Kasumi-1 (cell line): ENCODE data around the gene IFNLR1.

Experiments
- DNase-seq, 2 experiments: peaks; one replicate each; lab custom pipeline; 2025; lab: John Stamatoyannopoulos, UW

Gene IFNLR1

DNA sequence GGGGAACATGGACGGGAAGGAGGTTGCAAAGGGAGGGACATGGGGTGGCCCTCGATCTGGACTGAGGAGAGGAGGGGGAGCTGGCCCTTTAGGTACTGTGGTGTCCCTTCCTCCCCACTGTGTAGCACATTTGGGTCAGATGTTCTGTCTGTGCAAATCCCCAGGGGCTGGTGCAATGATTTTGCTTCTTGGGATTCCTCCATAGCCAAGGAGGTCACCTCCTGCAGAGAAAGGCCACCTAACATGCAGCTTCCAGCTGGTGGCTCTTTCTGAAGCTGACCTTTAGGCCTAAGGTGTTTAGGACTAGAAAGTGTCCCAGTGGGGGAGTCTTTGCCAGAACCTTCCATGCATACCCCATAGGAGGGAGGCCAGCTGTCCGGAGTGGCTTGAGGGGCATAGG lies 66.1 kb downstream of the IFNLR1 start:
- no peak for DNase-seq

DNA sequence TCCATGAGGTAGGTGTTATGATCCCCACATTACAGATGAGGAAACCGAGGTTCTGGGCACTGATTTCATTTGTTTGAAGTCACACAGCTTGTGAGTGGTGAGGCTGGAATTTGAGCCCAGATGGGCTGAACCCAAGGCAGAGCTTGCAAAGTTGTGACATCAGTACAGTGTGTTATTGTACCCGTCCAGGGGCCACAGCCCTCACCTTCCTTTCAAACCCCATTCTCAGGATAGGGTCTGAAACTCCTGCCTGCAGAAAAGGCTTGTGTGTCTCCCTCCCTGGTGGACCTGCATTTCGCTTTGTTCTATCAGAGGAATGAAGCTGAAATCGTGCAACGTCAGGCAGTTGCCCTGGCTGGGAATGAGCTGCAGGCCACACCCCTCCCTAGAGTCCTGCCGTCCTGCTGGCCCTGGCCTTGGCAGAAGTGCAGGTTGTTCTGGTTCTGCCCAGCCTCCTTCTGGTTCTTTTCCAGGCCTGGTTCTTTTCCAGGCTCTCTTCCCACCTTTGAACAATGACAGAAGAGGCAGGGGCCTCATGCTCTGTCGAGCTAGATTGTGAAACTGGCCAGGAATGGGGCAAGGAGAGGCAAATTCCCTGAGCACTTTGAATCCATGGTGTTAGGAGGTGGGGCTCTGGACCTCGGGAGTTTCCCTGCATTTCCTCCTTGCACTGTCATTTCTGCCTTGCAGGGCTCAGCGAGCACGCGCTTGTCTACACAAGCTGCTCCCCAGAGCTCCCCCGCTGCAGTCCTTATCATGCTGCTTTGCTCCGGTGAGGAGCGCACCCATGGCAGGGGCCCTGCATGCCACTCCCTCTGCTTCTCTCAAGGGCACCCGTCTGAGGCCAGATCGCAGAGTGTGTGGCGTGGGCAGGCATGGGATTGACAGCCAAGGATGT lies 67.0 kb downstream of the IFNLR1 start:
- DNase-seq = no peak

DNA sequence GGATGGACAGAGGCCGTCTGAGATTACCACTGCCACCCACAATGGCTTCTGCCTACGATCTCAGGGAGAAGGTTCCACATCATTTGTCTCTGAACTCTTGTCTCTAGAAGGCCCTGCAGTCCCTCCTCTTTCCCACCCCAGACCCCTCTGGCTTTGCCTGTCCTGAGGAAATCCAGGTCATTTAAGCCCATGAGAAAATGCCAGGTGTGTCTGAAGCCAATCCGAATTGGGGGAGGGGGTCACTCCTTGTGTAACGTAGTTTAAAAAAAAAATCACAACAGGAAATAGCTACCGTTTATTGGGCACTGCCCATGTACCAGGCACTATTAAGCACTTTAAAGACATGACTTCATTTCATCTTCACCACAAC lies 67.6 kb downstream of the IFNLR1 start:
- no peak for DNase-seq

DNA sequence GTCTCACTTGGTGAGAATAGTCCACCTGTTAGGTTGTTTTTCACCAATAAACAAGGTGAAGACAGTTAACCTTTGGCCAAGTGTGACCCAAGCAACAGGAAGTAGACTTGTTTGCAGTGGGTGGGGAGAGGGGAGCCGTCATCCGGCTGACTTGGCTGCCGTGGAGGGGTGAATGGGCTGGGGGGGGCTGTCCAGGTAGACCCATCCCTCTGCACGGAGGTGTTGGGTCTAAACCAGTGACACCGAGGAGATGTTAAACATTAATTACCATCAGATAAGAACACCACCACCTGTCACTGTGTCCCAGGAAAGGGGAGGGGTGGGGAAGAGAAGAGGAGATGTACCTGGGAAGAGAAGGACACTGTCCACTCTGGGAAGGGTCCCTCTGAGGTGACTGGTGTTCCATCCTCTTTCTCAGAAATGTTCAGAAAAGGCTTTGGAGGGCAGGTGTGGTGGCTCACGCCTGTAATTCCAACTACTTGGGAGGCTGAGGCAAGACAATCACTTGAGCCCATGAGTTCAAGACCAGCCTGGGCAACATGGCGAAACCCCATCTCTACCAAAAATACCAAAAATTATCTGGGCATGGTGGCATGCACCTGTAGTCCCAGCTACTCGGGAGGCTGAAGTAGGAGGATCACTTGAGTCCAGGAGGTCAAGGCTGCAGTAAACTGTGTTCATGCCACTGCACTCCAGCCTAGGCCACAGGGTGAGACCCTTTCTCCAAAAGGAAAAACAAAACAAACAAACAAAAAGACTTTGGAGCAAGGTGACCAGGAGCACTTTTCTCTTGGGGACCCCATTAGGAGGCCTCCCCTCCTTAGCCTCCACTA lies 68.5 kb downstream of the IFNLR1 start:
- DNase-seq = no peak

DNA sequence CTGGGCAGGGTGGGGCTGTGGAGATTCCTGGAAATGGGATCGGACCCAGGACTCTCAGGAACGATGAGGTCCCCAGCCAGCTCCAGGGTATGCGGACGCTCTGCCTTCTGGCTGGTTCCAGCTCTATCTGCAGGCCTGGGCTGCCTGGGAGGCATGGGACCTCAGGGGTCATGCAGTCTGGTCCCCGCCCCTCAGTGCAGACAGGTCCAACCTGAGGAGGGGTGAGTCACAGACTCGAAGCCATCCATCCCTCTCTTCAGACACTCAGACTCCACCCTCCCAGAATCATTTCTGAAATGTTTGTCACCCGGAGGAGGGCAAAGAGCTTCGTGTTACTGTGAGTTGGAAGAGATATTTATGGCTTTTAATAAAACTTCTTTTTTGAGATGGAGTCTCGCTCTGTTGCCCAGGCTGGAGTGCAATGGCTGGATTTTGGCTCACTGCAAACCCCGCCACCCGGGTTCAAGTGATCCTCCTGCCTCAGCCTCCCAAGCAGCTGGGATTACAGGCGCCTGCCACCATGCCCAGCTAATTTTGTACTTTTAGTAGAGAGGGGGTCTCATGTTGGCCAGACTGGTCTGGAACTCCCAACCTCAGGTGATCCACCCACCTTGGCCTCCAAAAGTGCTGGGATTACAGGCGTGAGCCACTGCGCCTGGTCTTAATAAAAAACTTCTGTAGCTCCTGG lies 69.2 kb downstream of the IFNLR1 start:
- no peak for DNase-seq

DNA sequence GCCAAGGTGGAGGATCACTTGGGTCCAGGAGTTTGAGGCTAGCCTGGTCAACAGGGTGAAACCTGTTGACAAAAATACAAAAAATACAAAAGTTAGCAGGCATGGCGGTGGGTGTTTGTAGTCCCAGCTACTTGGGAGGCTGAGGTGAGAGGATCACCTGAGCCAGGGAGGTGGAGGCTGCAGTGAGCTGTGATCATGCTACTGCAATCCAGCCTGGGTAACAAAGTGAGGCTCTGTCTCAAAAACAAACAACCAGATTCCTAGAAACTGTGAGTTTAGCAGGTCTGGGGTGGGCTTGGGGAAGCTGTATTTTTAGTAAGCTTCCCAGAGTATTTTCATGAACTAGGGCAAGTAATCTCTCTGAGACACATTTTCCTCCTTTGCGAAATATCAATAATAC lies 70.0 kb downstream of the IFNLR1 start:
- no peak for DNase-seq

DNA sequence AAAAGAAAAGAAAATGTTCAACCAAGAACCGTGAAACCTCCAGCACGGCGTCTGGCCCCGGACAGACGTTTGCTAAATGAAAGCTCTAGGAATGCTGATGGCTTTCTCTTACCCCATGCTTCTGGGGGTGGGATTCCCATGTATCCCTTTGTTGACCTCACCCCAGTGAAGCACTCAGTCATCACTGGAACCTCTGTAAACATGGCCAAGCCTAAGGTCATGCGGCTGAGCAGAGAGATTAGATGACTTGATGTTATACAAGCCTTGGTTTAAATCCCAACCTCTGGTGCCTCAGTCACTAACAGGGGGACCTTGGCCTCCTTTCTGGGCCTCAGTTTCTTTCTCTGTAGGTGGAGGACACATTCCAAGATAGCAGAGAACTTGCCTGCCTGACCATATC lies 72.3 kb downstream of the IFNLR1 start:
- DNase-seq = no peak

DNA sequence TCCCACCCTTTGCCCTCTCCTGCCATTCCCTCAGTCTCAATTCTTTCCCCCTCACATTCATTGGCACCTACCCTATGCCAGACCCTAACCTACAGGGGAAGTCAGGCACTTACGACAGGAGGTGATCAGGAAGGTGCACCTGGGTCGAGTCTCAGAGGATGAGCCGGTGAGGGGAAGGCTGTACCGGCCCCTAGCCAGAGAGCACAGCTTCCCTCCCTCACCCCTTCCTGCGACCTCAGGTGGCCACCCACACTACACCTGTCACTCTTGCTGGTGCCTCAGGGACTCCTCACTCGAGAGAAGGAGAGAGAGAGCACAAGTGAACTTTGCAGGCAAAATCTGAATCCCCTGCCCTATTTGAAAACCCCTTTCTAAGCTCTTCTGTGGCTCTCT lies 73.5 kb downstream of the IFNLR1 start:
- DNase-seq = no peak

DNA sequence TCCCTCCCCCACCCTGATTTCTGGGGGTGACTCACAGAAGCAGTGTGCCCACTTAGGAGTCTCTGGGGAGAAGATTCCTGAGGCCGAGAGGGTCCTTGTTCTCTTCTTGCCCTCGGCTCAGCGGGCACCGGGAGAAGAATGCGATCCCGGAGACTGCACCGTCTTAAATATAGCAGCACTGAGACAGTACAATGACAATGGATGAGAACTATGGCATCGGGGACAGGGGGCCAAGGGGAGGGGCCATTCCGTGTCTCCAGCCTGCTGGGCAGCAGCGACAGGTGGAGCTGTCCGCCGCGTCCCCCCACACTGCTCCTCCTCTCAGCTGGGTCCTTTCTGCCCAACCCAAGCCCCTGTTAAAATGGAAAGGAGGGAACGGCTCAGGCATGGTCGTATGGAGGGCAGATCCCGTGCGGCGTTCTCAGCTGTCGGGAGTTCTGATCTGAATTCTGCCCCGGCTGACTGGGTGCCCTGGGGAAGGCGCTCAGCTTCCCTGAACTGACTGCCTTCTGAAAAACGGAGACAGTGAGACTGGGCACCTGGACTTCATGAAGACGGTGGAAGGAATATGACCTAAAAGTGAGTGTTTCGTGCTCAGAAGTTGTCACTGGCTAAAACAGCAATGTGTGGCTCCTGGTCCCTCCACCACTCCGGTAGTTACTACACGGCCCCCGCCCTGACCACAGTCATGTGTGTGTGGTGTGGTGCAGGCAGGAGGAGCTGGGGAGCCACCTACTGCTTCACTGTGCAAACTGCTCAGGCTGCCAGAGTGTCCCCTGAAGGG lies 74.9 kb downstream of the IFNLR1 start, which contains the start of gene MYOM3:
TSS of gene MYOM3 (minus strand) at position 140 of the 784 bp plus-strand sequence. CDS start 3,499 bp downstream, outside the sequence.
- DNase-seq = peak; percentile 61 to 64

DNA sequence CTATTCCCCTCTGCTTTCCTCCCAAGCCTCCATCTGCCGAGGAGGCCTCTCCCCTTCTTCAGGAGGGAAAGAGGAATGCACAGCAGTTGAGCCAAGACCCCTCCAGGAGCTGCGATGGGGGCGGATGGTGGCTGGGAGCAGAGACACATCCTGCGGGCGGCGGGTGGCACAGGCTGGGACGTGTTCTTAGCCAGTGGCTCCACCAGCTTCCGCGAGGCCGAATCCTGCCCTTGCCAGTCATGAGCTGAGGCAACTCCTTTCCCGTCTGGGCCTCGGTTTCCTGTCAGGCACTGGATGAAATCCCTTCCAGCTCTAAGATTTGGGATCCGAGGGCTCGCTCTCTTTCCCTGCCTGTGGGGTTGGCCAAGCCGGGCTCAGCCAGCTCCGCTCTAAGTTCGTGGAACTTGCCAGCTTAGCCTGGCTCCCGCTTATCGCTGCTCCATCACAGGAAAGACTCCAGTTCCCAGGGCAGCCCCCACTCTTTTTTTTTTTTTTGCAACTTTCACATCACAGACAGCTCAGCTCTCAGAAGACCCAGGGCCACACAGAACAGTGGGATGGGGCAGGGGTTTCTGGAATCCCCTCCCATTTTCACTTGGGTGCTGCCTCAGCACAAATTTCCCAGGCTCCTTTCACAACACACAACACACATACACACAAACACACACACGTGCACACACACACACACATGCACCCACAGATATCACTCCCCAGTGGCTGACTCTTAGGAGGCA lies 75.7 kb downstream of the IFNLR1 start:
- no peak for DNase-seq

DNA sequence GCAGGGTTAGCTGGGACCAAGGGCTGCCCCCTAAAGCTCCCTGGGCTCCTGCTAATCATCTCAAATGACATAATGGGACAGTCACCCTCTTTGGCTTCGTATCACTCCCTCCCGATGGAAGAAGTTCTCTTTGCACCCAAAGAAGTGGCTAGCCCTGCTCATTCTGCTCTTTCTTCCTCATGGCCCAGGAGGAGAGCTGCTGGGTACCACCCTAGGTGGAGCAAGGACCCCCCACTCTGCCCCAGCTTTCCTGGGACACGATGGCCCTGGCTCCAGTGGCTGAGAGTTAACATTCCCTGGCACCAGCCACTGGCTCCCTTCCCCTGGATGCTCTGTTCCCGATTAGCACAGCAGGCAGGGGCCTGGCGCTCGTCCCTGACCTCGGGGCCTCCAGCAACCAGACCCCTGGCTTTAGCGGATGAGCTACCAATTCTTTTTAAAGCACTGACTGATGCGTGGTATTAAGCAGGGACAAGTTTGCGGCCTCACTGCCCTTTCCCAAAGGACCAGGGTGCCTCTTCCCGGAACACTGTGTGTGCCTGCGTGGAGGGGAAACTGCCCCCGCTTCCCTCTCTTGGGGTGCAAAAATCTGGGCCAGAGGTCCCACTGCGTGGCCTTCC lies 76.3 kb downstream of the IFNLR1 start:
- DNase-seq = no peak

DNA sequence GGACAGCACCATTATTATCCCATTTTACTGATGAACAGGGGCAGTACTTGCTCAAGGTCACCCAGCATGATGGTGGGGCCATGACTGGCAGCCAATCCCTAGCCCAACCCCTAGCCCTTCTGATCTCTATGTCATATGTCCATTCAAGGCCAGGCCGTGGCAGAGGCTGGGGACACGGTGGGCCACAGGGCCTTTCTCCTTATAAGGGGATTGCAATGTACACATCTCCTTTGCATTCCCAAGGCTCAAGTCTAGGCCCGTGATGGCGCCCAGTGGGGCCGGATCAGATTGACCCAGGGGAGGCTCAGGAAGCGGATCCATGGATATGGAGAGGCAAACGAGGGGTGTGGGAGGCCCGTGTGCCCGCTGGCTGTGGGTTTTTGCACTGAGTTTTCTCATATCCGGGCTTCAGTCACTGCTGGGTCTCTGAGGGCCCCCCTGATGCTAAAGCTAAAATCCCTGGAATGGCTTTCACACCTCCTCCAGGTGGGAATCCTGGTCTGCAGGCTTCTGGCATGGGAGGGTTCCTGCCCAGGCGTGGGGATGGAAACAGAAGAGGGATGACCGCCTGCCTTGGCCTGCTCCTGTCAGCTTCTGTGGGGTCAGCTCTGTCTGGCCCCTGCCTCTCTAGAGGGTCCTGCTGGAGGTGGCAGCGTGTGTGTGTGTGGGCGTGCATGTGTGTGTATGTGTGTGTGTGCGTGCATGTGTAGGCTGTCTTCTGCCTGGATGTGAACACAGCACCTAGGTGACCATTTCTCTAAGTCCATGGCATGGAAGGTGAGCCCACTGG lies 77.2 kb downstream of the IFNLR1 start:
- no peak for DNase-seq

DNA sequence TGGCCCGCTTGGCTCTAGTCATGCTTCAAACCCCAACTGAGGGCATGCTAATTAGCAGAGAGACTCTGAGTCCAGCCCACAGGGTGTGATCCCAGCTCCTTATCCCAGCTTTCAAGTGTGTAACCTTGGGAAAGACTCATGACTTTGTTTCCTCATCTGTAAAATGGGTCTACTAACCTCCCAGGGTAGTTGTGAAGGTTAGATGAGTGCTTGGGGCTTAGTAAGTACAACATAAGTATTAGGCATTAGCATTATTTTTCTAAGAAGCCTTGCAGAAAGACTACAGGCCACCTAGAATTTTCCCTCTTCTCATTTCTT lies 78.0 kb downstream of the IFNLR1 start:
- no peak for DNase-seq

DNA sequence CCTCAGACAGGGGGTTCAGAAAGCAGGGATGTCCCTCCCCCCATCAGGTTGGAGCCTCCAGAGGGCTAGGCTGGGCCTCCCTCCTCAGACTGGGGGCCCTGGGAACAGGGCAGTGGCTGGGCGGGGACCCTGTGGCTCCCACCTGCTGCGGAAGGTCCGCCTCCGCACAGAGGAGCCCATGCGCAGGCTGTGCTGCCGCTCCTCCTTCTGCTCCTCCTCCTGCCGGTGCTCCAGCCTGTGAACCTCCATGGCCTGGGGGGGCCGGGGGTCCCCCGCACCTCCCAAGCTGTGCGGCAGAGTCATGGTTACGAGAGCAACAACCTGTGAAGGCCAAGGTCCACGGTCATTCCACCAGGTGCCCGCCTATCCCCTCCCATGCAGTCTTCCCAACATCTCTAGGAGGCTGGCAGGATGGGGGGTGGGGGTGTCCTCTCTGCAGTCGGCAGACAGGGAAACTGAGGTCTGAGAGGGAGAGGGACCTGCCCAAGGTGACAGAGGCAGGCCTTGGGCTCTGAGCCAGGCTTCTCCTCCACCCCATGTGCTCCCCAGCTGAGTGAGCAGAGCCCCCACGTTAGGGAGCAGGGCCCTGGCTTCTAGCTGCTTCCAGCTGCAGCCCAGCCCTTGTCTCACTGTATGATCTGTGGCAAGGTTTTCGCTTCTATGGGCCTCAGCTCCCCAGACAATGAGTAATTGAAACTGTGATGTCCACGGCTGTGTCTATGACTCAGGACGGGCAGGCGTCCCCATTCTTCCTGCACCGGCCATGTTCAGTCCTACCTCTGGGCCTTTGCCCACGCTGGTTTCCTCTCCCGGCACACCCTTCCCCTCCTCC lies 78.5 kb downstream of the IFNLR1 start:
- no peak for DNase-seq

DNA sequence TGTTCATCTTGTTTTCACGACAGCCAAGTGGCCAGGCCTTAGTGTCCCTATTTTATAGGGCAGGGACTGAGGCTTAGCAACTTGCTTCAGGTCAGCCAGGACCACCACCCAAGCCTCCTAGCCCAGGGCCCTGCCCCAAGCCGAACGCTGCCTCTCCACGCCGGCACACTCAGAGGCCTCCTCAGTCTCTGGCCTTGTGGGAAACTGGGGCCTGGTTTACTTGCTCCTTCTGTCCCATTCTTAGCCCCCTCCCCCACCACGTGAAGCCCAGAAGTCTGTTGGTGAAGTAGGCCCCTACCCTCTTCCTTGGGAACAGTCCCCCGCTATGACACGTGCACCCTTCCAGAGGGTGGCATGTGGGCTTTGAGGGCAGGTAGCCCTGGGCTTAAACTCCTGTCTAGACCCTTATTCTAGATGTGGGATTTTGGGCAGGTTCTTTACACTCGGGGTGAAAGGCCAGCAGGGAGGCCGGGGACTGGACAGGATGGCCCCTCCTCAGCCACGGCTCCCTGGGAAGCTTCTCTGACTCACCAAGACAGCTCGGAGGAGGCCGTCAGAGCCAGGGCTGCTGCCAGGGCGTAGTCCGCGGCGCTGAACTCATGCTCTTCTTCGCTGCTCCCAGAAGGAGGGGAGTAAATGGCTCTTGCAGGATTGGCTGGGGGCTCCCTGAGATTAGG lies 79.5 kb downstream of the IFNLR1 start:
- DNase-seq = no peak

DNA sequence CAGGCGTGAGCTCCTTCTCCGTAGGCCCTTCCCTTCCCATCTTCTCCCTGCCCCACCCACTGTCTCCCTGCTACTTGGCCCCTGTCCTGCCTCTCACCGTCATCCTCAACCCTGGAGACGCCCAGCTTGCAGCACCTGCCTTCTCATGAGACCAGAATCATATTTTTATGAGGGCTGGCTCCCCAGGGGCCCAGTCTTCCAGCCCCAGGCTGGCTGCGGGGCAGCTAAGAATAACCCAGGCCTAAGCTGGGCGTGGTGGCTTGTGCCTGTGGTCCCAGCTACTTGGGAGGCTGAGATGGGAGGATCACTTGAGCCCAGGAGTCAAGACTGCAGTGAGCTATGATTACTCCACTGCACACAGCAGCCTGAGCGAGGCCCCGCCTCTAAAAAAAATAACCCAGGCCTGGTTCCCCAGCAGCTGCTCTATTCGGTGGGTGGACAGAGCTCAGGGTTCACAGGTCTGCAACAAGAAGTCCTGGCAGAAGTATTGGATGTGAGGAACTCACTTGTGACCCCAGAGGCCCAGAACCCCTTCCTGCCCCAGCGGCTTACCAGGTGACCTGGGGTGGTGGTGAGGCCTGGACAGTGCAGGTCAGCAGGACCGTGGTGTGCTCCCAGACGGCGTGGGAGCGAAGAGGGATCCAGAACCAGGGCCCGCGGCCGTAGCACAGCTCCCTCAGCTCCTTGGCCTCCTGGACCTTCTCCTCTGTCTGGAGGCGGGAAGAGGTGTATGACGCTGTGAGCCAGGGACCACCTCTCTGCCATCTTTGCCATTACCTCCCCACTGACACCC lies 81.5 kb downstream of the IFNLR1 start:
- DNase-seq = no peak

DNA sequence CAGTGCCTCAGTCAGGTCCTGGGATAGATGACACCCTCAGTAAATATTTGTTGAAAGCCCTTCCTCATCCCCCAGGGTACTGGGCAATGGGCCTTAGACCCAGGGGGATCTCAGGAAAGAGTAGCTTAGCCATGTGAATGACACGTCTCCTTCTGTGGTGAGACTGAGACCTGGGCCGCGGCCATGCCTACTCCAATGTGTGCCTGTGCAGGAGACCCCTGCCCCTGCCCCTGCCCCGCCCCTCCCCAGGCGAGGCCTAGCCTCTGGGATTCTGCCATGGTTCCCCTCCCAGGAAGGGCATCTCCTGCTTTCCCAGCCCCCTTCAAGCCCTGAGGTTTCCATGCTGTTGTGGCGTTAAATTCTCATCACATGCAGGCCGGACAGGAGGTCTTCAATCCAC lies 82.2 kb downstream of the IFNLR1 start:
- DNase-seq = no peak
